Neural crest cell (in vitro differentiated cells): Measurements from ENCODE around the gene ZNF408. TPM values are rescaled to one million over a fixed set of nuclear protein-coding genes. Genes with fewer than 3 reads are reported as not detected.
A peak's percentile ranks its signal among the peaks of the same experiment; 100 is the strongest.
"Not testable (repeated sequence)": the region's sequence is repeated elsewhere in the genome, so short reads cannot be mapped to it uniquely, and the experiment has no call there.

Source experiments
- DNase-seq: peaks from one replicate; pipeline ENCODE4 v3.0.0; 2021; ENCODE audit warnings: low read depth, mixed read lengths, low spot score
- H3K27ac Mint-ChIP-seq: one replicate; pipeline ENCODE4 v1.8.0; 2021; ENCODE audit warnings: mild to moderate bottlenecking, mixed read lengths; ENCODE audit not compliant: unreplicated experiment
- H3K27me3 Mint-ChIP-seq: 2 replicates; pipeline ENCODE4 v1.8.0; 2021; ENCODE audit warnings: low read depth, mild to moderate bottlenecking, mixed read lengths
- H3K36me3 Mint-ChIP-seq: 2 replicates; pipeline ENCODE4 v1.8.0; 2021; ENCODE audit warnings: low read depth, mild to moderate bottlenecking, mixed read lengths
- H3K4me1 Mint-ChIP-seq: 2 replicates; pipeline ENCODE4 v1.8.0; 2021; ENCODE audit warnings: mixed read lengths
- H3K4me3 Mint-ChIP-seq: one replicate; pipeline ENCODE4 v1.8.0; 2021; ENCODE audit warnings: mild to moderate bottlenecking, mixed read lengths
- H3K9me3 Mint-ChIP-seq: 2 replicates; pipeline ENCODE4 v1.8.0; 2021; ENCODE audit warnings: mixed read lengths
- total RNA-seq: library from RNA; stranded (reverse); gene quantifications from 2 replicates; pipeline ENCODE4 v1.2.1, GENCODE V29; 2021
- TF ChIP-seq, protein P1 (sequence below): fragments of 200-600 bp; sonication (generic); conservative IDR thresholded peaks from 2 replicates; pipeline ENCODE4 v1.5.0; 2021; ENCODE audit warnings: antibody characterized with exemption, mild to moderate bottlenecking

Gene ZNF408
- total RNA-seq, 1 donor from 2014 or later = 15.3 TPM

DNA sequence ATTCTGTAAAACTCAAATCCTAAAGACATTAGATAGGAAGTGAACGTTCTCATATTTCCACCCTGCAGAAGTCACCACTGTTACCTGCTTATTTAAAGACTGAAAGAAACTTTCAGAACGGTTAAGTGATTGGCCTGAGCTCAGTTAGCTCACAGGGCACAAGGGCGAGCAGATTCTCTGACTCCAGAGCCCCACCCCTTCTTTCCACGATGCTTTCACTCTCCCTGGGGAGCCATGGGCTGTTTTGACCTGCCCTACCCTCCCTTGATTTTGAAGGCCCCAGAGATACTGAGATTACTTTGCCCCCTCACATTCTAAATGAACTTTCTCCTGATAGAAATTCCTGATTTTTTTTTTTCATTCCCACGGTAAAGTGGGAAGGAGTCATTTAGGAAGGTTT is 34.3 kb upstream of the ZNF408 start:
- Mint-ChIP-seq H3K27me3 (no peaks in the 10 kb centered on the region), H3K27ac (no peak overlapping the region), H3K9me3 (no peaks in the 10 kb centered on the region), H3K4me1 (no peaks in the 10 kb centered on the region), H3K4me3 (no peak overlapping the region), H3K36me3 (peaks cover 3% of the 10 kb centered on the region)
- no peak for DNase-seq
- TF ChIP-seq, protein P1, sequence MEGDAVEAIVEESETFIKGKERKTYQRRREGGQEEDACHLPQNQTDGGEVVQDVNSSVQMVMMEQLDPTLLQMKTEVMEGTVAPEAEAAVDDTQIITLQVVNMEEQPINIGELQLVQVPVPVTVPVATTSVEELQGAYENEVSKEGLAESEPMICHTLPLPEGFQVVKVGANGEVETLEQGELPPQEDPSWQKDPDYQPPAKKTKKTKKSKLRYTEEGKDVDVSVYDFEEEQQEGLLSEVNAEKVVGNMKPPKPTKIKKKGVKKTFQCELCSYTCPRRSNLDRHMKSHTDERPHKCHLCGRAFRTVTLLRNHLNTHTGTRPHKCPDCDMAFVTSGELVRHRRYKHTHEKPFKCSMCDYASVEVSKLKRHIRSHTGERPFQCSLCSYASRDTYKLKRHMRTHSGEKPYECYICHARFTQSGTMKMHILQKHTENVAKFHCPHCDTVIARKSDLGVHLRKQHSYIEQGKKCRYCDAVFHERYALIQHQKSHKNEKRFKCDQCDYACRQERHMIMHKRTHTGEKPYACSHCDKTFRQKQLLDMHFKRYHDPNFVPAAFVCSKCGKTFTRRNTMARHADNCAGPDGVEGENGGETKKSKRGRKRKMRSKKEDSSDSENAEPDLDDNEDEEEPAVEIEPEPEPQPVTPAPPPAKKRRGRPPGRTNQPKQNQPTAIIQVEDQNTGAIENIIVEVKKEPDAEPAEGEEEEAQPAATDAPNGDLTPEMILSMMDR = no peak

DNA sequence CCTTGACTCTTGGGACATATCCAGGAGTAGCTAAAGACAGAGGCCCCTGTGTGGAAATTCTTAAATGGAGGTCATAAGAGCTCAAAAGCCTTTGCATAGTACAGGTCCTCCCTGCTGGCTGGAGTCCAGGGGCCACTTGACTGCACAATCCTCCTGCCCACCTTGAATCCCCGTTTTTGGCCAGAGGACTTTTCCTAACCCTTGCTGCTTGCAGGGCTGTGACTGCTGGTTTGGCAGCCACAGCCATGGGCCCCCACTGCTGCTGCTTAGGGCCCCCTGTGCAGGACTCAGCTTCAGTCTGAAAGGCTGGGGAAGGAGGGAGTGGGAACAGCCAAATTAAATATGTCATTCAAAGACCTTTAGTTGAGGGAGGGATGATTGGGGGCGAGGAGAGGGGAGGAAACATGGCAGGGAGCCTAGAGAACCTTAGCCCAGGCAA is 33.8 kb upstream of the ZNF408 start:
- peak overlapping the region; percentile 28 for H3K27ac Mint-ChIP-seq
- DNase-seq = no peak
- H3K27me3 Mint-ChIP-seq = no peaks in the 10 kb centered on the region
- H3K4me3 Mint-ChIP-seq = no peak overlapping the region
- H3K36me3 Mint-ChIP-seq = peaks cover 3% of the 10 kb centered on the region
- TF ChIP-seq, protein P1 = no peak
- no peaks in the 10 kb centered on the region for H3K9me3 Mint-ChIP-seq
- no peaks in the 10 kb centered on the region for H3K4me1 Mint-ChIP-seq

DNA sequence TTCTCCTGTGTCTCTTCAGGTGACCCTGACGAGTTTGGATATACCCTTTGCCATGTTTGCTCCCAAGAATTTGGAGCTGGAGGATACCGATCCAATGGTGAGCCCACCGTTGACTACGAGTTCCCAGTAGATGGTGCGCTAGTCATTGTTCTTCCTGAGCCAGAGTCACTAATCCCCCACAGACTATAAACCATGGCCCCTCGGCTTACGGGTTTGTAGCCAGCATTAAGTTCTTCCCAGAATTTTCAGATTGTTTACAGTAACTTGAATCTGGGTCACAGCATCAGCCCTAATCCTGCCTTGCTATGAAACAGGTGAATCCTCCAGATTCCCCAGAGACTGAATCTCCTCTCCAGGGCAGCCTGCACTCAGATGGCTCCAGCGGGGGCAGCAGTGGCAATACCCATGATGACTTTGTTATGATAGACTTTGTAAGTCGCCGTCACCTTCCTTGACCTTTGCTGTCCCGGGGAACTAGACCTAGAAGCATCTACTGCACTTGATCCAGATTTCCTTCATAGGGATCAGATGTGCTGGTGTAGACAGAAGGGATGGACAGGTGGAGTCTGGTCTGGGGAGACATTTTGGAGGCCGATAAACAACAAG is 32.2 kb upstream of the ZNF408 start:
- Mint-ChIP-seq H3K27me3 (no peaks in the 10 kb centered on the region), H3K9me3 (no peaks in the 10 kb centered on the region), H3K36me3 (peaks cover 6% of the 10 kb centered on the region), H3K4me1 (no peaks in the 10 kb centered on the region), H3K4me3 (no peak overlapping the region), H3K27ac (peak overlapping the region; percentile 15)
- TF ChIP-seq, protein P1 = no peak
- no peak for DNase-seq

DNA sequence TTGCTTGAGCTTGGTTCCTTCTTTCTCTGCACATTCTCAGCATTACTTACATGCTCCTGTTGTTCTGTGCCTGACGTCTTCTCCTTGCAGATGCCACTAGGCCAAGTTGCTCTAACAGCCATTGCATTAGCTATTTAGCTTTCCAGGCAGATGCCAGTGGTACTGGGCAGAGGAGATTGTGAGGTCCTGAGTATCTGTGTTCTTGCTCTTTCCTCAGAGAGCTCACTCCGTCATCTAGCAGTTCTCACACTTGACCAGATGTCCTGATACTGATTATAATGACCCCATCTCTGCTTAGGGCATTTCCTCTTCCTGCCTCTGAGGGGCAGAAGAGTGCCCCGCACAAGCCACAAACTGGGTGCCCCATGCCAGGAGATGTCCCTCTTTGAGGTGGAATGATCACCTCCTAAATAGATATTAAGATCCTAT is 31.1 kb upstream of the ZNF408 start:
- Mint-ChIP-seq H3K9me3 (no peaks in the 10 kb centered on the region), H3K4me1 (peaks cover 2% of the 10 kb centered on the region), H3K27me3 (no peaks in the 10 kb centered on the region), H3K27ac (no peak overlapping the region), H3K36me3 (peaks cover 6% of the 10 kb centered on the region), H3K4me3 (no peak overlapping the region)
- no peak for DNase-seq
- TF ChIP-seq, protein P1 = peak; percentile 25

DNA sequence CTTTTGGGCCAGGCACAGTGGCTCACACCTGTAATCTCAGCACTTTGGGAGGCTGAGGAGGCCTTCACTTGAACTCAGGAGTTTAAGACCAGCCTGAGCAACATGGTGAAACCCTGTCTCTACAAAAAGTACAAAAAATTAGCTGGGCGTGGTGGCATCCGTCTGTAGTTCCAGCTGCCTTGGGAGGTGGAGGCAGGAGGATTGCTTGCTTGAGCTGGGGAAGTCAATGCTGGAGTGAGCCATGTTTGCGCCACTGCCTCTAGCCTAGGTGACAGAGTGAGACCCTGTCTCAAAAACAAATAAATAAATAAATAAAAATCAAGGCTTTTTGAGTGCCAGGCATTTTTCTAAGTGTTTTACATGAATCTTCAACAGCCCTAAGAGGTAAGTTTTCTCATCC is 30.3 kb upstream of the ZNF408 start:
- not testable (repeated sequence) for H3K4me3 Mint-ChIP-seq, H3K36me3 Mint-ChIP-seq, DNase-seq, H3K27me3 Mint-ChIP-seq, H3K4me1 Mint-ChIP-seq, H3K9me3 Mint-ChIP-seq, H3K27ac Mint-ChIP-seq

DNA sequence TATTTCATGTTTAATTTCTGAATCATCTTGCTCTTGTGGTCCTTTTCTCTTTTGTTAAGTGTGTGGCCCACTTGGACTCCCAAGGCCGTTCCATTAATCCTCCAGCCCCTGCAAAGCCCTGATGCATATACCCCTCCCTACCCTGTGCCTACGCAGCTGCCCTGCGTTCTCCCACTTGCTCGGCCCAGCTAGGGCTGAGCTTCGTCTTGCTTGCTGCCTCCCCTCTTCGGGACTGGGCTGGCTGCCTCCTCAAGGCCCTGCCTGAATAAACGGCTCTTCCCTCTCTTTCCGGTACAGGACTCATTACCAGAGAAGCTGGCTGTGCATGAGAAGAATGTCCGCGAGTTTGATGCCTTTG is 28.9 kb upstream of the ZNF408 start:
- TF ChIP-seq, protein P1 = no peak

More for the DNA sequence above, 28.9 kb upstream of the ZNF408 start:
- Mint-ChIP-seq H3K36me3 (peaks cover 6% of the 10 kb centered on the region), H3K4me1 (peaks cover 4% of the 10 kb centered on the region), H3K27me3 (no peaks in the 10 kb centered on the region), H3K4me3 (no peak overlapping the region), H3K27ac (no peak overlapping the region), H3K9me3 (no peaks in the 10 kb centered on the region)
- DNase-seq = no peak
